Stimulated activated naive CD8-positive, alpha-beta T cell treated with anti-CD3 and anti-CD28 coated beads, Interleukin-15, amount 100 ng/mL, for 72 hours (primary cell): ENCODE results near the gene TTF2.
"Not testable (repeated sequence)": the region's sequence is repeated elsewhere in the genome, so short reads cannot be mapped to it uniquely, and the experiment has no call there.

Source experiments
- ATAC-seq: fragments of 150-1000 bp; cut with Tn5 transposase; 2 replicates; pipeline ENCODE4 v1.10.0; 2021; ENCODE audit warnings: mild to moderate bottlenecking, moderate library complexity
- DNase-seq, 2 donors: peaks; one replicate each; pipeline ENCODE4 v3.0.0; 2021 to 2022
- H3K27ac Mint-ChIP-seq, 2 donors: one replicate each; pipeline ENCODE4 v1.8.0; 2022; ENCODE audit warnings: mild to moderate bottlenecking in 2 of 2, mixed read lengths in 2 of 2, moderate library complexity in 2 of 2
- H3K27me3 Mint-ChIP-seq: one replicate; pipeline ENCODE4 v1.8.0; 2022; ENCODE audit warnings: mixed read lengths
- H3K4me1 Mint-ChIP-seq: one replicate; pipeline ENCODE4 v1.8.0; 2022; ENCODE audit warnings: mild to moderate bottlenecking, mixed read lengths
- H3K4me3 Mint-ChIP-seq, 2 donors: one replicate each; pipeline ENCODE4 v1.8.0; 2022; ENCODE audit warnings: mild to moderate bottlenecking in 2 of 2, mixed read lengths in 2 of 2, moderate library complexity in 1 of 2
- H3K9me3 Mint-ChIP-seq, 2 donors: one replicate each; pipeline ENCODE4 v1.8.0; 2022; ENCODE audit warnings: mixed read lengths in 2 of 2

The TTF2 gene

GRCh38 chr1:117142200-117142599 lies 82.1 kb downstream of the TTF2 start:
- DNase-seq (no peak), ATAC-seq (no peak)
- no peaks in the 10 kb centered on the region for H3K9me3 Mint-ChIP-seq
- no peak overlapping the region for H3K4me3 Mint-ChIP-seq
- no peak overlapping the region for H3K27ac Mint-ChIP-seq
- H3K4me1 Mint-ChIP-seq = no peaks in the 10 kb centered on the region
- H3K27me3 Mint-ChIP-seq = peaks cover 13% of the 10 kb centered on the region

- peaks cover 13% of the 10 kb centered on the region for H3K27me3 Mint-ChIP-seq
- H3K27ac Mint-ChIP-seq = no peak overlapping the region
- DNase-seq (no peak), ATAC-seq (no peak)
- H3K4me1 Mint-ChIP-seq = no peaks in the 10 kb centered on the region
- no peak overlapping the region for H3K4me3 Mint-ChIP-seq
- no peaks in the 10 kb centered on the region for H3K9me3 Mint-ChIP-seq
These were observed 83.0 kb downstream of the TTF2 start for GRCh38 chr1:117143172-117143571.

- ATAC-seq (no peak), DNase-seq (no peak)
- Mint-ChIP-seq H3K4me1 (no peaks in the 10 kb centered on the region), H3K4me3 (no peak overlapping the region), H3K9me3 (no peaks in the 10 kb centered on the region), H3K27me3 (peaks cover 13% of the 10 kb centered on the region), H3K27ac (no peak overlapping the region)
These were observed 83.7 kb downstream of the TTF2 start for GRCh38 chr1:117143871-117144270.

GRCh38 chr1:117146072-117146471 lies 85.9 kb downstream of the TTF2 start:
- no peaks in the 10 kb centered on the region for H3K9me3 Mint-ChIP-seq
- H3K27ac Mint-ChIP-seq = no peak overlapping the region
- no peaks in the 10 kb centered on the region for H3K4me1 Mint-ChIP-seq
- peaks cover 13% of the 10 kb centered on the region for H3K27me3 Mint-ChIP-seq
- DNase-seq (no peak), ATAC-seq (no peak)
- H3K4me3 Mint-ChIP-seq = no peak overlapping the region

- Mint-ChIP-seq H3K9me3 (no peaks in the 10 kb centered on the region), H3K4me1 (no peaks in the 10 kb centered on the region)
- DNase-seq = no peak
These were observed 86.6 kb downstream of the TTF2 start for GRCh38 chr1:117146575-117147340.

GRCh38 chr1:117147341-117147831 lies 87.3 kb downstream of the TTF2 start:
- no peak for ATAC-seq
- H3K27me3 Mint-ChIP-seq = peaks cover 13% of the 10 kb centered on the region
- DNase-seq = no peak
- no peaks in the 10 kb centered on the region for H3K4me1 Mint-ChIP-seq
- no peaks in the 10 kb centered on the region for H3K9me3 Mint-ChIP-seq
- H3K27ac Mint-ChIP-seq = no peak overlapping the region
- no peak overlapping the region for H3K4me3 Mint-ChIP-seq

More at GRCh38 chr1:117146575-117147340, 86.6 kb downstream of the TTF2 start:
- no peak for ATAC-seq
- Mint-ChIP-seq H3K4me3 (no peak overlapping the region), H3K27ac (no peak overlapping the region), H3K27me3 (peaks cover 13% of the 10 kb centered on the region)

GRCh38 chr1:117147856-117148588 lies 87.9 kb downstream of the TTF2 start:
- no peaks in the 10 kb centered on the region for H3K9me3 Mint-ChIP-seq
- H3K4me1 Mint-ChIP-seq = no peaks in the 10 kb centered on the region
- H3K27ac Mint-ChIP-seq = no peak overlapping the region
- ATAC-seq = no peak
- no peak overlapping the region for H3K4me3 Mint-ChIP-seq
- no peak for DNase-seq
- peaks cover 13% of the 10 kb centered on the region for H3K27me3 Mint-ChIP-seq

GRCh38 chr1:117150316-117150715 lies 90.2 kb downstream of the TTF2 start:
- no peaks in the 10 kb centered on the region for H3K9me3 Mint-ChIP-seq
- H3K4me1 Mint-ChIP-seq = no peaks in the 10 kb centered on the region
- DNase-seq (no peak), ATAC-seq (no peak)
- H3K27me3 Mint-ChIP-seq = peaks cover 13% of the 10 kb centered on the region
- no peak overlapping the region for H3K27ac Mint-ChIP-seq
- H3K4me3 Mint-ChIP-seq = no peak overlapping the region

- H3K27ac Mint-ChIP-seq, H3K4me3 Mint-ChIP-seq, ATAC-seq, H3K27me3 Mint-ChIP-seq, DNase-seq, H3K4me1 Mint-ChIP-seq, H3K9me3 Mint-ChIP-seq: not testable (repeated sequence)
These were observed 91.2 kb downstream of the TTF2 start for GRCh38 chr1:117151305-117151704.
